ENCODE results near the gene COQ2. TPM values are rescaled to one million over a fixed set of nuclear protein-coding genes. Genes with fewer than 3 reads are reported as not detected.

Gene COQ2
- total RNA-seq, 1 experiment from 2014 or later: 27.8 TPM

GRCh38 chr4:83263106-83263505 lies 21.5 kb downstream of the COQ2 start:
- Mint-ChIP-seq H3K4me3 (ENCODE audit: unreplicated experiment) (no peak overlapping the region), H3K27ac (ENCODE audit: low read depth, unreplicated experiment) (peak overlapping the region; percentile 36), H3K9me3 (ENCODE audit: unreplicated experiment) (no peaks in the 10 kb centered on the region), H3K4me1 (ENCODE audit: insufficient read depth, unreplicated experiment) (peaks cover 8% of the 10 kb centered on the region), H3K36me3 (ENCODE audit: insufficient read depth, unreplicated experiment) (peaks cover 32% of the 10 kb centered on the region), H3K27me3 (ENCODE audit: insufficient read depth, unreplicated experiment) (no peaks in the 10 kb centered on the region)
- CTCF ChIA-PET: interaction anchor here (0.7 to 0.9 kb wide), 3 partner anchors 19 to 208 kb away, joined by 3 to 5 read pairs (median 3); no protein-coding TSS in a partner anchor
- POLR2A ChIA-PET: interaction anchor here (0.8 kb wide), 1 partner anchor 25 kb away, joined by 3 read pairs; no protein-coding TSS in a partner anchor
- intact Hi-C loops (cut with micrococcal nuclease): no loop called here
- BruUV-seq (replicated peaks): no TSS peak
- no peak for DNase-seq (ENCODE audit: unreplicated experiment)
- no peak for TF ChIP-seq CTCF (IDR thresholded peaks at IDR 0.05; ENCODE audit: unreplicated experiment)

GRCh38 chr4:83262682-83263081 lies 21.9 kb downstream of the COQ2 start:
- Mint-ChIP-seq H3K27ac (ENCODE audit: low read depth, unreplicated experiment) (peak overlapping the region; percentile 36), H3K4me1 (ENCODE audit: insufficient read depth, unreplicated experiment) (peaks cover 8% of the 10 kb centered on the region), H3K27me3 (ENCODE audit: insufficient read depth, unreplicated experiment) (no peaks in the 10 kb centered on the region), H3K9me3 (ENCODE audit: unreplicated experiment) (no peaks in the 10 kb centered on the region), H3K4me3 (ENCODE audit: unreplicated experiment) (no peak overlapping the region), H3K36me3 (ENCODE audit: insufficient read depth, unreplicated experiment) (peaks cover 32% of the 10 kb centered on the region)
- ChIA-PET CTCF (interaction anchor here (0.7 to 4.0 kb wide), 5 partner anchors 17 to 351 kb away, joined by 3 to 78 read pairs (median 4); no protein-coding TSS in a partner anchor), POLR2A (interaction anchor here (0.7 kb wide), 2 partner anchors 27 to 1267 kb away, joined by 3 read pairs; no protein-coding TSS in a partner anchor)
- no peak for TF ChIP-seq CTCF (IDR thresholded peaks at IDR 0.05; ENCODE audit: unreplicated experiment)
- intact Hi-C loops (cut with micrococcal nuclease): no loop called here
- no peak for DNase-seq (ENCODE audit: unreplicated experiment)
- BruUV-seq (replicated peaks): no TSS peak

GRCh38 chr4:83261307-83261706 lies 23.3 kb downstream of the COQ2 start:
- intact Hi-C loops (cut with micrococcal nuclease): loop anchor here (2.0 kb wide), 1 partner anchor 21 kb away; no protein-coding TSS in a partner anchor
- Mint-ChIP-seq H3K36me3 (ENCODE audit: insufficient read depth, unreplicated experiment) (peaks cover 29% of the 10 kb centered on the region), H3K4me1 (ENCODE audit: insufficient read depth, unreplicated experiment) (peaks cover 13% of the 10 kb centered on the region), H3K27me3 (ENCODE audit: insufficient read depth, unreplicated experiment) (no peaks in the 10 kb centered on the region), H3K27ac (ENCODE audit: low read depth, unreplicated experiment) (no peak overlapping the region), H3K4me3 (ENCODE audit: unreplicated experiment) (no peak overlapping the region), H3K9me3 (ENCODE audit: unreplicated experiment) (no peaks in the 10 kb centered on the region)
- no TSS peak for BruUV-seq (replicated peaks)
- ChIA-PET CTCF (interaction anchor here (0.6 to 4.0 kb wide), 18 partner anchors 9 to 258 kb away, joined by 3 to 78 read pairs (median 4); partner anchors contain the start of gene COPS4), POLR2A (interaction anchor here (0.6 kb wide), 1 partner anchor 200 kb away, joined by 3 read pairs; no protein-coding TSS in a partner anchor)
- no peak for TF ChIP-seq CTCF (IDR thresholded peaks at IDR 0.05; ENCODE audit: unreplicated experiment)
- DNase-seq (ENCODE audit: unreplicated experiment): no peak

GRCh38 chr4:83259586-83259985 lies 25.0 kb downstream of the COQ2 start:
- no TSS peak for BruUV-seq (replicated peaks)
- no peaks in the 10 kb centered on the region for H3K27me3 Mint-ChIP-seq (ENCODE audit: insufficient read depth, unreplicated experiment)
- H3K9me3 Mint-ChIP-seq (ENCODE audit: unreplicated experiment): no peaks in the 10 kb centered on the region
- H3K36me3 Mint-ChIP-seq (ENCODE audit: insufficient read depth, unreplicated experiment): peaks cover 21% of the 10 kb centered on the region
- ChIA-PET POLR2A (interaction anchor here (1.1 kb wide), 1 partner anchor 248 kb away, joined by 3 read pairs; no protein-coding TSS in a partner anchor), CTCF (interaction anchor here (0.5 to 4.0 kb wide), 12 partner anchors 9 to 453 kb away, joined by 3 to 78 read pairs (median 4); no protein-coding TSS in a partner anchor)
- intact Hi-C loops (cut with micrococcal nuclease): no loop called here
- no peak overlapping the region for H3K4me3 Mint-ChIP-seq (ENCODE audit: unreplicated experiment)
- no peak for DNase-seq (ENCODE audit: unreplicated experiment)
- H3K4me1 Mint-ChIP-seq (ENCODE audit: insufficient read depth, unreplicated experiment): peaks cover 13% of the 10 kb centered on the region
- TF ChIP-seq CTCF (IDR thresholded peaks at IDR 0.05; ENCODE audit: unreplicated experiment): no peak
- H3K27ac Mint-ChIP-seq (ENCODE audit: low read depth, unreplicated experiment): no peak overlapping the region
